NCI-H748 treated with DMSO at 0.1 percent for 48 hours (cell line): ENCODE measurements around the gene MUC2.

ENCODE experiments used
- DNase-seq: peaks from one replicate; lab custom pipeline; 2025; lab: John Stamatoyannopoulos, UW

Gene MUC2

GRCh38 chr11:1072116-1072820 lies 2.4 kb upstream of the MUC2 start:
- no peak for DNase-seq

- DNase-seq: no peak
These were observed 1.8 kb upstream of the MUC2 start for GRCh38 chr11:1072821-1073231.

GRCh38 chr11:1073261-1073724 lies 1.4 kb upstream of the MUC2 start:
- DNase-seq: no peak

GRCh38 chr11:1073851-1074243 lies 827 bp upstream of the MUC2 start:
- DNase-seq: no peak

- no peak for DNase-seq
These were observed 752 bp downstream of the MUC2 start for GRCh38 chr11:1075341-1075911.

- no peak for DNase-seq
These were observed 1.5 kb downstream of the MUC2 start for GRCh38 chr11:1076061-1076665.

GRCh38 chr11:1077033-1077416 lies 2.4 kb downstream of the MUC2 start:
- DNase-seq: no peak

GRCh38 chr11:1077417-1078119 lies 2.9 kb downstream of the MUC2 start:
- DNase-seq: no peak

- DNase-seq: no peak
These were observed 3.5 kb downstream of the MUC2 start for GRCh38 chr11:1078191-1078601.

GRCh38 chr11:1081601-1082311 lies 7.1 kb downstream of the MUC2 start:
- DNase-seq: no peak

- DNase-seq: no peak
These were observed 7.7 kb downstream of the MUC2 start for GRCh38 chr11:1082346-1082727.

GRCh38 chr11:1082728-1083620 lies 8.3 kb downstream of the MUC2 start:
- DNase-seq: no peak

GRCh38 chr11:1083621-1084551 lies 9.2 kb downstream of the MUC2 start:
- DNase-seq: no peak

- DNase-seq: no peak
These were observed 10.1 kb downstream of the MUC2 start for GRCh38 chr11:1084561-1085439.

GRCh38 chr11:1085440-1086170 lies 10.9 kb downstream of the MUC2 start:
- DNase-seq: no peak

GRCh38 chr11:1086171-1087102 lies 11.8 kb downstream of the MUC2 start:
- DNase-seq: no peak

- no peak for DNase-seq
These were observed 12.7 kb downstream of the MUC2 start for GRCh38 chr11:1087279-1087960.
